Hematopoietic multipotent progenitor cell treated with erythropoietin and hydrocortisone succinate and interleukin-3 and kit ligand, for 15 days (in vitro differentiated cells): ENCODE data around the gene ZNF674.

Experiments
- DNase-seq: peaks from one replicate; pipeline ENCODE4 v3.0.0-alpha.2; 2015; ENCODE audit warnings: low spot score

ZNF674 gene

GRCh38 chrX:46545111-46546005, at the start of gene ZNF674:
TSS of gene ZNF674 (minus strand) at chrX:46545421. CDS start at chrX:46542087, 3,334 bp downstream.
- peak; percentile 89 for DNase-seq

- no peak for DNase-seq
These were observed 44.9 kb upstream of the ZNF674 start for GRCh38 chrX:46589977-46590723.

GRCh38 chrX:46588263-46588662, 43.0 kb upstream of the ZNF674 start:
- DNase-seq: no peak

GRCh38 chrX:46587753-46588171, 42.5 kb upstream of the ZNF674 start:
- DNase-seq: no peak

GRCh38 chrX:46587158-46587557, 41.9 kb upstream of the ZNF674 start:
- DNase-seq: no peak

- no peak for DNase-seq
These were observed 39.5 kb upstream of the ZNF674 start for GRCh38 chrX:46584736-46585135.

GRCh38 chrX:46582966-46583365, 37.7 kb upstream of the ZNF674 start:
- no peak for DNase-seq

- no peak for DNase-seq
These were observed 37.1 kb upstream of the ZNF674 start for GRCh38 chrX:46582325-46582724.

- DNase-seq: no peak
These were observed 35.4 kb upstream of the ZNF674 start for GRCh38 chrX:46580613-46581012.

GRCh38 chrX:46579250-46579649, 34.0 kb upstream of the ZNF674 start:
- no peak for DNase-seq

GRCh38 chrX:46577221-46578005, 32.2 kb upstream of the ZNF674 start:
- DNase-seq: no peak

GRCh38 chrX:46576458-46576857, 31.2 kb upstream of the ZNF674 start:
- DNase-seq: no peak

- no peak for DNase-seq
These were observed 30.8 kb upstream of the ZNF674 start for GRCh38 chrX:46575991-46576392.

GRCh38 chrX:46575586-46575985, 30.4 kb upstream of the ZNF674 start:
- no peak for DNase-seq

GRCh38 chrX:46574774-46575381, 29.7 kb upstream of the ZNF674 start:
- DNase-seq: no peak

- DNase-seq: no peak
These were observed 28.9 kb upstream of the ZNF674 start for GRCh38 chrX:46573892-46574773.

GRCh38 chrX:46573331-46573891, 28.2 kb upstream of the ZNF674 start, which contains the start of gene CHST7:
TSS of gene CHST7 (plus strand) at chrX:46573765. CDS start at chrX:46573932, 167 bp downstream.
- no peak for DNase-seq

- DNase-seq: no peak
These were observed 27.2 kb upstream of the ZNF674 start for GRCh38 chrX:46572340-46572936.

GRCh38 chrX:46571423-46572339, 26.5 kb upstream of the ZNF674 start:
- no peak for DNase-seq
